Breast epithelium (tissue), 3 donors: ENCODE measurements around the gene DGKQ.

Source experiments
- CTCF ChIP-seq, 3 donors: fragments of 450-650 bp; IDR thresholded peaks; one replicate each; pipeline ENCODE4 v1.5.1; 2016 to 2017; ENCODE audit warnings: antibody characterized with exemption in 3 of 3, mild to moderate bottlenecking in 3 of 3, moderate library complexity in 3 of 3
- POLR2A ChIP-seq: fragments of 450-650 bp; IDR thresholded peaks from one replicate; pipeline ENCODE4 v1.6.1; 2016; ENCODE audit warnings: antibody characterized with exemption, mild to moderate bottlenecking, moderate library complexity
- POLR2AphosphoS5 ChIP-seq, 3 donors: sonication (generic); formaldehyde crosslinking; IDR thresholded peaks; one replicate each; pipeline ENCODE4 v1.6.1; 2017; ENCODE audit warnings: antibody characterized with exemption in 3 of 3

- TF ChIP-seq CTCF (IDR thresholded peaks at IDR 0.05) (no peak), POLR2A (no peak), POLR2AphosphoS5 (IDR thresholded peaks at IDR 0.05) (no peak)
Observed at GRCh38 chr4:909131-909571, 64.2 kb downstream of the DGKQ start.
